ENCODE data around the gene KCTD15.

- TF ChIP-seq CTCF (IDR thresholded peaks at IDR 0.05): no peak
- TF ChIP-seq POLR2A (IDR thresholded peaks at IDR 0.05): no peak
Observed at GRCh38 chr19:33808399-33808798, 11.7 kb downstream of the KCTD15 start.
